ENCODE data around the gene ALDH7A1.
"Not testable (repeated sequence)": the region's sequence is repeated elsewhere in the genome, so short reads cannot be mapped to it uniquely, and the experiment has no call there.

The ALDH7A1 gene

GRCh38 chr5:126610160-126610559 lies 15.1 kb upstream of the ALDH7A1 start:
- Mint-ChIP-seq H3K9me3 (no peaks in the 10 kb centered on the region), H3K27me3 (ENCODE audit: low read depth) (no peaks in the 10 kb centered on the region), H3K27ac (no peak overlapping the region), H3K36me3 (ENCODE audit: low read depth) (peaks cover 39% of the 10 kb centered on the region), H3K4me1 (ENCODE audit: low read depth) (peaks cover 12% of the 10 kb centered on the region), H3K4me3 (no peak overlapping the region)
- no peak for DNase-seq (ENCODE audit: low spot score)

- H3K36me3 Mint-ChIP-seq (ENCODE audit: low read depth), result peaks cover 41% of the 10 kb centered on the region
- no peaks in the 10 kb centered on the region for H3K27me3 Mint-ChIP-seq (ENCODE audit: low read depth)
- no peaks in the 10 kb centered on the region for H3K9me3 Mint-ChIP-seq
- no peak overlapping the region for H3K4me3 Mint-ChIP-seq
- H3K27ac Mint-ChIP-seq, result no peak overlapping the region
- H3K4me1 Mint-ChIP-seq (ENCODE audit: low read depth), result peaks cover 12% of the 10 kb centered on the region
- DNase-seq (ENCODE audit: low spot score), result no peak
Observed at GRCh38 chr5:126605525-126605924, 10.5 kb upstream of the ALDH7A1 start.

- no peaks in the 10 kb centered on the region for H3K27me3 Mint-ChIP-seq (ENCODE audit: low read depth)
- H3K4me1 Mint-ChIP-seq (ENCODE audit: low read depth), result peaks cover 14% of the 10 kb centered on the region
- H3K4me3 Mint-ChIP-seq, result peak overlapping the region; percentile 39
- H3K27ac Mint-ChIP-seq, result no peak overlapping the region
- DNase-seq (ENCODE audit: low spot score), result no peak
- no peaks in the 10 kb centered on the region for H3K9me3 Mint-ChIP-seq
- H3K36me3 Mint-ChIP-seq (ENCODE audit: low read depth), result peaks cover 33% of the 10 kb centered on the region
Observed at GRCh38 chr5:126603402-126603991, 8.5 kb upstream of the ALDH7A1 start.

GRCh38 chr5:126600631-126601511 lies 5.9 kb upstream of the ALDH7A1 start, which contains the start of gene PHAX:
Gene PHAX (plus strand): TSS chr5:126600947. CDS start chr5:126600963, 16 bp downstream.
- Mint-ChIP-seq H3K4me3 (peak within 1 kb of the TSS; percentile 98), H3K36me3 (ENCODE audit: low read depth) (peaks cover 17% of the 10 kb centered on the region), H3K4me1 (ENCODE audit: low read depth) (peaks cover 8% of the 10 kb centered on the region), H3K27me3 (ENCODE audit: low read depth) (peaks cover 8% of the 10 kb centered on the region), H3K9me3 (no peaks in the 10 kb centered on the region), H3K27ac (peak within 1 kb of the TSS; percentile 97)
- DNase-seq (ENCODE audit: low spot score), result peak; percentile 81

GRCh38 chr5:126599971-126600630 lies 5.1 kb upstream of the ALDH7A1 start:
- peak overlapping the region; percentile 78 for H3K27ac Mint-ChIP-seq
- H3K4me3 Mint-ChIP-seq, result peak overlapping the region; percentile 96
- not testable (repeated sequence) for H3K4me1 Mint-ChIP-seq (ENCODE audit: low read depth); DNase-seq (ENCODE audit: low spot score); H3K9me3 Mint-ChIP-seq
- peaks cover 12% of the 10 kb centered on the region for H3K27me3 Mint-ChIP-seq (ENCODE audit: low read depth)
- H3K36me3 Mint-ChIP-seq (ENCODE audit: low read depth), result peaks cover 13% of the 10 kb centered on the region

GRCh38 chr5:126599499-126599898 lies 4.5 kb upstream of the ALDH7A1 start:
- Mint-ChIP-seq H3K27me3 (ENCODE audit: low read depth) (peaks cover 18% of the 10 kb centered on the region), H3K36me3 (ENCODE audit: low read depth) (peaks cover 13% of the 10 kb centered on the region), H3K4me3 (no peak overlapping the region), H3K9me3 (no peaks in the 10 kb centered on the region), H3K4me1 (ENCODE audit: low read depth) (peaks cover 10% of the 10 kb centered on the region), H3K27ac (no peak overlapping the region)
- DNase-seq (ENCODE audit: low spot score), result no peak

GRCh38 chr5:126597156-126597555 lies 2.1 kb upstream of the ALDH7A1 start:
- no peak overlapping the region for H3K4me3 Mint-ChIP-seq
- peaks cover 14% of the 10 kb centered on the region for H3K4me1 Mint-ChIP-seq (ENCODE audit: low read depth)
- DNase-seq (ENCODE audit: low spot score), result no peak
- H3K36me3 Mint-ChIP-seq (ENCODE audit: low read depth), result peaks cover 3% of the 10 kb centered on the region
- peaks cover 28% of the 10 kb centered on the region for H3K27me3 Mint-ChIP-seq (ENCODE audit: low read depth)
- no peak overlapping the region for H3K27ac Mint-ChIP-seq
- no peaks in the 10 kb centered on the region for H3K9me3 Mint-ChIP-seq

- Mint-ChIP-seq H3K4me3 (peak overlapping the region; percentile 79), H3K27ac (no peak overlapping the region), H3K27me3 (ENCODE audit: low read depth) (peaks cover 28% of the 10 kb centered on the region), H3K9me3 (no peaks in the 10 kb centered on the region), H3K4me1 (ENCODE audit: low read depth) (peaks cover 11% of the 10 kb centered on the region), H3K36me3 (ENCODE audit: low read depth) (no peaks in the 10 kb centered on the region)
- DNase-seq (ENCODE audit: low spot score), result no peak
Observed at GRCh38 chr5:126595486-126596083, 566 bp upstream of the ALDH7A1 start.

GRCh38 chr5:126591549-126591948 lies 3.5 kb downstream of the ALDH7A1 start:
- H3K4me3 Mint-ChIP-seq, result no peak overlapping the region
- H3K27me3 Mint-ChIP-seq (ENCODE audit: low read depth), result peaks cover 22% of the 10 kb centered on the region
- H3K36me3 Mint-ChIP-seq (ENCODE audit: low read depth), result no peaks in the 10 kb centered on the region
- DNase-seq (ENCODE audit: low spot score), result no peak
- H3K9me3 Mint-ChIP-seq, result no peaks in the 10 kb centered on the region
- peaks cover 9% of the 10 kb centered on the region for H3K4me1 Mint-ChIP-seq (ENCODE audit: low read depth)
- H3K27ac Mint-ChIP-seq, result no peak overlapping the region

GRCh38 chr5:126589536-126590297 lies 5.3 kb downstream of the ALDH7A1 start:
- peaks cover 8% of the 10 kb centered on the region for H3K4me1 Mint-ChIP-seq (ENCODE audit: low read depth)
- no peaks in the 10 kb centered on the region for H3K9me3 Mint-ChIP-seq
- no peak overlapping the region for H3K27ac Mint-ChIP-seq
- peaks cover 12% of the 10 kb centered on the region for H3K27me3 Mint-ChIP-seq (ENCODE audit: low read depth)
- DNase-seq (ENCODE audit: low spot score), result no peak
- H3K4me3 Mint-ChIP-seq, result no peak overlapping the region
- H3K36me3 Mint-ChIP-seq (ENCODE audit: low read depth), result no peaks in the 10 kb centered on the region

GRCh38 chr5:126587551-126588390 lies 7.2 kb downstream of the ALDH7A1 start:
- Mint-ChIP-seq H3K9me3 (no peaks in the 10 kb centered on the region), H3K27me3 (ENCODE audit: low read depth) (no peaks in the 10 kb centered on the region), H3K4me3 (no peak overlapping the region), H3K36me3 (ENCODE audit: low read depth) (no peaks in the 10 kb centered on the region), H3K27ac (no peak overlapping the region), H3K4me1 (ENCODE audit: low read depth) (no peaks in the 10 kb centered on the region)
- no peak for DNase-seq (ENCODE audit: low spot score)

GRCh38 chr5:126583761-126584160 lies 11.3 kb downstream of the ALDH7A1 start:
- no peak for DNase-seq (ENCODE audit: low spot score)
- Mint-ChIP-seq H3K9me3 (no peaks in the 10 kb centered on the region), H3K27me3 (ENCODE audit: low read depth) (no peaks in the 10 kb centered on the region), H3K36me3 (ENCODE audit: low read depth) (no peaks in the 10 kb centered on the region), H3K4me1 (ENCODE audit: low read depth) (no peaks in the 10 kb centered on the region), H3K27ac (no peak overlapping the region), H3K4me3 (no peak overlapping the region)

- H3K9me3 Mint-ChIP-seq, result no peaks in the 10 kb centered on the region
- no peaks in the 10 kb centered on the region for H3K27me3 Mint-ChIP-seq (ENCODE audit: low read depth)
- H3K36me3 Mint-ChIP-seq (ENCODE audit: low read depth), result no peaks in the 10 kb centered on the region
- no peak for DNase-seq (ENCODE audit: low spot score)
- H3K4me1 Mint-ChIP-seq (ENCODE audit: low read depth), result no peaks in the 10 kb centered on the region
- no peak overlapping the region for H3K4me3 Mint-ChIP-seq
- no peak overlapping the region for H3K27ac Mint-ChIP-seq
Observed at GRCh38 chr5:126579716-126580115, 15.3 kb downstream of the ALDH7A1 start.
